ENCODE data around the gene WIPF3. TPM values are rescaled to one million over a fixed set of nuclear protein-coding genes. Genes with fewer than 3 reads are reported as not detected.

The WIPF3 gene
- total RNA-seq, 2 experiments from 2014 or later = not detected

- DNase-seq (no peak), ATAC-seq (ENCODE audit: poor library complexity) (no peak)
- Histone ChIP-seq H3K4me3 (ENCODE audit: low read length) (no peak overlapping the region), H3K27ac (ENCODE audit: low read depth in 1 of 2, low read length in 2 of 2) (no peak overlapping the region), H3K9me3 (ENCODE audit: control insufficient read depth in 1 of 2, insufficient read depth in 1 of 2, low read length in 2 of 2) (peaks cover 0 to 17% of the 10 kb centered on the region in 2 experiments), H3K27me3 (ENCODE audit: control insufficient read depth in 1 of 2, insufficient read depth in 2 of 2, low read length in 2 of 2) (no peaks in the 10 kb centered on the region), H3K36me3 (ENCODE audit: insufficient read depth, low read length) (no peaks in the 10 kb centered on the region), H3K4me1 (ENCODE audit: insufficient read depth, low read length) (no peaks in the 10 kb centered on the region)
- Mint-ChIP-seq H3K36me3 (ENCODE audit: low read depth) (no peaks in the 10 kb centered on the region), H3K4me1 (ENCODE audit: low read depth) (peaks cover 5% of the 10 kb centered on the region), H3K4me3 (no peak overlapping the region), H3K27ac (no peak overlapping the region), H3K27me3 (no peaks in the 10 kb centered on the region), H3K9me3 (no peaks in the 10 kb centered on the region)
- no peak for TF ChIP-seq CTCF (IDR thresholded peaks at IDR 0.05)
- intact Hi-C loops (cut with DNase I, micrococcal nuclease) = loop anchor here in 1 of 2 experiments (10.0 kb wide), 1 partner anchor 1196 kb away; no protein-coding TSS in a partner anchor
- CTCF ChIA-PET = no interaction called here
- POLR2A ChIA-PET = no interaction called here
These were observed 144.2 kb downstream of the WIPF3 start for GRCh38 chr7:29950480-29950879.

- peaks cover 4% of the 10 kb centered on the region for H3K4me1 ChIP-seq (ENCODE audit: insufficient read depth, low read length)
- ChIA-PET CTCF (no interaction called here), POLR2A (no interaction called here)
- H3K9me3 Mint-ChIP-seq = no peaks in the 10 kb centered on the region
- H3K4me1 Mint-ChIP-seq (ENCODE audit: low read depth) = peaks cover 12% of the 10 kb centered on the region
- DNase-seq (no peak), ATAC-seq (ENCODE audit: poor library complexity) (no peak)
- no peak overlapping the region for H3K27ac Mint-ChIP-seq
- H3K27ac ChIP-seq (ENCODE audit: low read depth in 1 of 2, low read length in 2 of 2) = no peak overlapping the region
- intact Hi-C loops (cut with DNase I, micrococcal nuclease) = loop anchor here in 1 of 2 experiments (10.0 kb wide), 1 partner anchor 1196 kb away; no protein-coding TSS in a partner anchor
- H3K4me3 ChIP-seq (ENCODE audit: low read length) = no peak overlapping the region
- no peaks in the 10 kb centered on the region for H3K36me3 Mint-ChIP-seq (ENCODE audit: low read depth)
- peaks cover 0 to 17% of the 10 kb centered on the region in 2 experiments for H3K9me3 ChIP-seq (ENCODE audit: control insufficient read depth in 1 of 2, insufficient read depth in 1 of 2, low read length in 2 of 2)
- TF ChIP-seq CTCF (IDR thresholded peaks at IDR 0.05) = no peak
- H3K4me3 Mint-ChIP-seq = no peak overlapping the region
- H3K36me3 ChIP-seq (ENCODE audit: insufficient read depth, low read length) = no peaks in the 10 kb centered on the region
- H3K27me3 ChIP-seq (ENCODE audit: control insufficient read depth in 1 of 2, insufficient read depth in 2 of 2, low read length in 2 of 2) = no peaks in the 10 kb centered on the region
- no peaks in the 10 kb centered on the region for H3K27me3 Mint-ChIP-seq
These were observed 144.9 kb downstream of the WIPF3 start for GRCh38 chr7:29951206-29951605.

- Mint-ChIP-seq H3K4me3 (no peak overlapping the region), H3K27me3 (no peaks in the 10 kb centered on the region), H3K9me3 (no peaks in the 10 kb centered on the region), H3K36me3 (ENCODE audit: low read depth) (no peaks in the 10 kb centered on the region), H3K4me1 (ENCODE audit: low read depth) (peaks cover 16% of the 10 kb centered on the region), H3K27ac (no peak overlapping the region)
- no peak for DNase-seq
- no peaks in the 10 kb centered on the region for H3K27me3 ChIP-seq (ENCODE audit: control insufficient read depth in 1 of 2, insufficient read depth in 2 of 2, low read length in 2 of 2)
- intact Hi-C loops (cut with DNase I, micrococcal nuclease) = loop anchor here in 1 of 2 experiments (10.0 kb wide), 1 partner anchor 1199 kb away; no protein-coding TSS in a partner anchor
- ChIA-PET CTCF (no interaction called here), POLR2A (no interaction called here)
- no peak for ATAC-seq (ENCODE audit: poor library complexity)
- H3K4me1 ChIP-seq (ENCODE audit: insufficient read depth, low read length) = peaks cover 5% of the 10 kb centered on the region
- H3K9me3 ChIP-seq (ENCODE audit: control insufficient read depth in 1 of 2, insufficient read depth in 1 of 2, low read length in 2 of 2) = peaks cover 0 to 17% of the 10 kb centered on the region in 2 experiments
- TF ChIP-seq CTCF (IDR thresholded peaks at IDR 0.05) = no peak
- no peak overlapping the region for H3K27ac ChIP-seq (ENCODE audit: low read depth in 1 of 2, low read length in 2 of 2)
- no peaks in the 10 kb centered on the region for H3K36me3 ChIP-seq (ENCODE audit: insufficient read depth, low read length)
- no peak overlapping the region for H3K4me3 ChIP-seq (ENCODE audit: low read length)
These were observed 147.5 kb downstream of the WIPF3 start for GRCh38 chr7:29953726-29954347.

All from CD4-positive, alpha-beta T cell (primary cell).